ENCODE results near the gene TMEM192. TPM values are rescaled to one million over a fixed set of nuclear protein-coding genes. Genes with fewer than 3 reads are reported as not detected.

TMEM192 gene
- total RNA-seq, 4 donors from 2014 or later: 2.0 to 25.4 (median 9.3) TPM

GRCh38 chr4:165151734-165152133 is 39.1 kb upstream of the TMEM192 start:
- no peak for TF ChIP-seq CTCF (IDR thresholded peaks at IDR 0.05)
- TF ChIP-seq POLR2A (IDR thresholded peaks at IDR 0.05): no peak
- DNase-seq: no peak

GRCh38 chr4:165150545-165150944 is 37.9 kb upstream of the TMEM192 start:
- no peak for TF ChIP-seq CTCF (IDR thresholded peaks at IDR 0.05)
- TF ChIP-seq POLR2A (IDR thresholded peaks at IDR 0.05): no peak
- Histone ChIP-seq H3K36me3 (no peaks in the 10 kb centered on the region), H3K9me3 (no peaks in the 10 kb centered on the region), H3K4me3 (no peak overlapping the region), H3K4me1 (no peaks in the 10 kb centered on the region), H3K27ac (no peak overlapping the region), H3K27me3 (no peaks in the 10 kb centered on the region)
- no peak for DNase-seq
- intact Hi-C loops (cut with DNase I; ENCODE audit: low total_unique reads): no loop called here

More at GRCh38 chr4:165151734-165152133, 39.1 kb upstream of the TMEM192 start:
- H3K9me3 ChIP-seq: no peaks in the 10 kb centered on the region
- H3K27me3 ChIP-seq: no peaks in the 10 kb centered on the region
- no peaks in the 10 kb centered on the region for H3K36me3 ChIP-seq
- no peak overlapping the region for H3K27ac ChIP-seq
- intact Hi-C loops (cut with DNase I; ENCODE audit: low total_unique reads): no loop called here
- no peak overlapping the region for H3K4me3 ChIP-seq
- no peaks in the 10 kb centered on the region for H3K4me1 ChIP-seq

- H3K36me3 ChIP-seq: no peaks in the 10 kb centered on the region
- DNase-seq: no peak
- no peaks in the 10 kb centered on the region for H3K4me1 ChIP-seq
- H3K4me3 ChIP-seq: no peak overlapping the region
- intact Hi-C loops (cut with DNase I; ENCODE audit: low total_unique reads): no loop called here
- TF ChIP-seq CTCF (IDR thresholded peaks at IDR 0.05) (no peak), POLR2A (IDR thresholded peaks at IDR 0.05) (no peak)
- H3K27ac ChIP-seq: no peak overlapping the region
- H3K9me3 ChIP-seq: no peaks in the 10 kb centered on the region
- H3K27me3 ChIP-seq: no peaks in the 10 kb centered on the region
These were observed 26.2 kb upstream of the TMEM192 start for GRCh38 chr4:165138843-165139242.

GRCh38 chr4:165137205-165137604 is 24.5 kb upstream of the TMEM192 start:
- Histone ChIP-seq H3K9me3 (no peaks in the 10 kb centered on the region), H3K4me3 (no peak overlapping the region)
- intact Hi-C loops (cut with DNase I; ENCODE audit: low total_unique reads): no loop called here

GRCh38 chr4:165136529-165136928 is 23.9 kb upstream of the TMEM192 start:
- H3K4me3 ChIP-seq: no peak overlapping the region
- intact Hi-C loops (cut with DNase I; ENCODE audit: low total_unique reads): no loop called here
- TF ChIP-seq POLR2A (IDR thresholded peaks at IDR 0.05) (no peak), CTCF (IDR thresholded peaks at IDR 0.05) (no peak)
- no peak overlapping the region for H3K27ac ChIP-seq
- H3K9me3 ChIP-seq: no peaks in the 10 kb centered on the region
- no peaks in the 10 kb centered on the region for H3K27me3 ChIP-seq
- DNase-seq: no peak
- H3K36me3 ChIP-seq: no peaks in the 10 kb centered on the region
- no peaks in the 10 kb centered on the region for H3K4me1 ChIP-seq

More at GRCh38 chr4:165137205-165137604, 24.5 kb upstream of the TMEM192 start:
- Histone ChIP-seq H3K36me3 (no peaks in the 10 kb centered on the region), H3K27me3 (no peaks in the 10 kb centered on the region), H3K27ac (no peak overlapping the region), H3K4me1 (no peaks in the 10 kb centered on the region)
- DNase-seq: no peak
- no peak for TF ChIP-seq POLR2A (IDR thresholded peaks at IDR 0.05)
- no peak for TF ChIP-seq CTCF (IDR thresholded peaks at IDR 0.05)

Measured in uterus (tissue), 4 donors.